Panc1 (cell line): ENCODE measurements around the gene GBP6. TPM values are rescaled to one million over a fixed set of nuclear protein-coding genes. Genes with fewer than 3 reads are reported as not detected.

Experiments
- ATAC-seq: fragments of 200-7000 bp; cut with Tn5 transposase; 2 replicates; pipeline ENCODE4 v1.9.1; 2020; ENCODE audit warnings: mild to moderate bottlenecking, moderate library complexity
- BruUV-seq: library from RNA; stranded (reverse); fragments of 400-500 nt; replicated peaks from 2 replicates; lab custom pipeline; 2021; lab: Mats Ljungman, UMichigan
- CTCF ChIA-PET: fragments of 300-600 bp; sonication (Branson Sonifier 250); formaldehyde crosslinking; loops from one replicate; lab custom pipeline; 2022; ENCODE audit warnings: antibody characterized with exemption; lab: Charles Lee
- POLR2A ChIA-PET: fragments of 300-600 bp; sonication (Branson Sonifier 250); formaldehyde crosslinking; loops from one replicate; lab custom pipeline; 2022; ENCODE audit warnings: antibody characterized with exemption; lab: Charles Lee
- DNase-seq: peaks from one replicate; pipeline ENCODE4 v3.0.0-alpha.2; 2010; ENCODE audit warnings: low read depth, low spot score
- H3K27ac ChIP-seq: 2 replicates; pipeline ENCODE4 v1.5.1; 2011; ENCODE audit warnings: mild to moderate bottlenecking, low read length, inconsistent platforms
- H3K27me3 ChIP-seq: fragments of 200-500 bp; sonication (Bioruptor generic); 2 replicates; pipeline ENCODE4 v1.6.0; 2014; ENCODE audit warnings: low read length, inconsistent platforms; ENCODE audit not compliant: control insufficient read depth, insufficient read depth
- H3K36me3 ChIP-seq: fragments of 200-500 bp; sonication (Bioruptor generic); 2 replicates; pipeline ENCODE4 v1.5.1; 2014; ENCODE audit warnings: inconsistent platforms, mild to moderate bottlenecking, low read length, moderate library complexity; ENCODE audit not compliant: control insufficient read depth, insufficient read depth
- H3K4me1 ChIP-seq: 2 replicates; pipeline ENCODE4 v1.5.1; 2011; ENCODE audit warnings: inconsistent platforms, mild to moderate bottlenecking, low read length, moderate library complexity; ENCODE audit not compliant: control insufficient read depth, insufficient read depth
- H3K4me3 ChIP-seq, 2 experiments: 2 replicates each; pipeline ENCODE4 v1.5.1; 2011 to 2012; ENCODE audit warnings: low read depth in 2 of 2, low read length in 2 of 2, mild to moderate bottlenecking in 2 of 2, inconsistent platforms in 1 of 2, moderate library complexity in 1 of 2
- H3K9me3 ChIP-seq: fragments of 200-500 bp; sonication (Bioruptor generic); 2 replicates; pipeline ENCODE4 v1.5.1; 2014; ENCODE audit warnings: low read depth, mild to moderate bottlenecking, inconsistent platforms, low read length, moderate library complexity; ENCODE audit not compliant: control insufficient read depth, insufficient read depth
- CTCF ChIP-seq: fragments of 450-650 bp; IDR thresholded peaks from 2 replicates; pipeline ENCODE4 v1.5.1; 2017; ENCODE audit warnings: mild to moderate bottlenecking
- POLR2AphosphoS5 ChIP-seq: IDR thresholded peaks from 2 replicates; pipeline ENCODE4 v1.6.1; 2012; ENCODE audit warnings: mild to moderate bottlenecking, low read depth, low read length, moderate library complexity
- REST ChIP-seq, 2 experiments: IDR thresholded peaks; 2 replicates each; pipeline ENCODE4 v1.6.1; 2011 to 2012; ENCODE audit warnings: low read depth in 2 of 2, control low read depth in 1 of 2, low read length in 1 of 2, mild to moderate bottlenecking in 1 of 2, moderate library complexity in 1 of 2; ENCODE audit not compliant: insufficient read depth in 1 of 2
- SIN3A ChIP-seq: IDR thresholded peaks from 2 replicates; pipeline ENCODE4 v1.6.1; 2012; ENCODE audit warnings: low read depth, mild to moderate bottlenecking, low read length, moderate library complexity, borderline replicate concordance; ENCODE audit not compliant: insufficient read depth
- TCF7L2 ChIP-seq: IDR thresholded peaks from 2 replicates; pipeline ENCODE4 v1.6.1; 2011; ENCODE audit warnings: mild to moderate bottlenecking, low read depth, low read length, inconsistent platforms
- in situ Hi-C: cut with HindIII; loops from 2 replicates; pipeline ENCODE4 v1.10.0; 2016; ENCODE audit warnings: low sequenced_read_pairs, low pct_unique_long_range_greater_than_20kb
- intact Hi-C: fragments of 100-400 bp; cut with micrococcal nuclease; formaldehyde crosslinking; loops from one replicate; pipeline ENCODE4 v1.10.0; 2022; ENCODE audit not compliant: unreplicated experiment
- total RNA-seq: library from RNA; stranded (reverse); gene quantifications from one replicate; pipeline ENCODE4 v1.2.1, GENCODE V29; 2021; ENCODE audit not compliant: unreplicated experiment

GBP6 gene
- total RNA-seq, 1 experiment from 2014 or later = not detected

GRCh38 chr1:89364954-89365550, 1.2 kb downstream of the GBP6 start:
- ATAC-seq (no peak), DNase-seq (no peak)
- Histone ChIP-seq H3K9me3 (no peaks in the 10 kb centered on the region), H3K27me3 (no peaks in the 10 kb centered on the region), H3K4me3 (no peak overlapping the region), H3K27ac (no peak overlapping the region), H3K36me3 (no peaks in the 10 kb centered on the region), H3K4me1 (no peaks in the 10 kb centered on the region)
- intact Hi-C loops (loop anchor here (5.0 kb wide), 1 partner anchor 87 kb away; no protein-coding TSS in a partner anchor), in situ Hi-C loops (no loop called here)
- ChIA-PET CTCF (no interaction called here), POLR2A (no interaction called here)
- BruUV-seq = no TSS peak
- TF ChIP-seq REST (IDR thresholded peaks at IDR 0.05; ENCODE audit: insufficient read depth in 1 of 2, low read depth in 2 of 2, low read length in 1 of 2) (no peak), CTCF (no peak), POLR2AphosphoS5 (no peak), TCF7L2 (no peak), SIN3A (no peak)

GRCh38 chr1:89367221-89367620, 3.4 kb downstream of the GBP6 start:
- no peaks in the 10 kb centered on the region for H3K36me3 ChIP-seq
- BruUV-seq = no TSS peak

More at GRCh38 chr1:89367221-89367620, 3.4 kb downstream of the GBP6 start:
- H3K27ac ChIP-seq = no peak overlapping the region
- no peaks in the 10 kb centered on the region for H3K9me3 ChIP-seq
- intact Hi-C loops (no loop called here), in situ Hi-C loops (no loop called here)
- ChIA-PET CTCF (no interaction called here), POLR2A (no interaction called here)
- no peaks in the 10 kb centered on the region for H3K4me1 ChIP-seq
- H3K27me3 ChIP-seq = no peaks in the 10 kb centered on the region
- no peak overlapping the region for H3K4me3 ChIP-seq
- ATAC-seq (no peak), DNase-seq (no peak)
- TF ChIP-seq SIN3A (no peak), REST (IDR thresholded peaks at IDR 0.05; ENCODE audit: insufficient read depth in 1 of 2, low read depth in 2 of 2, low read length in 1 of 2) (no peak), CTCF (no peak), POLR2AphosphoS5 (no peak), TCF7L2 (no peak)
